ENCODE measurements around the gene PEAR1.

GRCh38 chr1:156868341-156868740, 25.2 kb upstream of the PEAR1 start:
- TF ChIP-seq, protein P1, sequence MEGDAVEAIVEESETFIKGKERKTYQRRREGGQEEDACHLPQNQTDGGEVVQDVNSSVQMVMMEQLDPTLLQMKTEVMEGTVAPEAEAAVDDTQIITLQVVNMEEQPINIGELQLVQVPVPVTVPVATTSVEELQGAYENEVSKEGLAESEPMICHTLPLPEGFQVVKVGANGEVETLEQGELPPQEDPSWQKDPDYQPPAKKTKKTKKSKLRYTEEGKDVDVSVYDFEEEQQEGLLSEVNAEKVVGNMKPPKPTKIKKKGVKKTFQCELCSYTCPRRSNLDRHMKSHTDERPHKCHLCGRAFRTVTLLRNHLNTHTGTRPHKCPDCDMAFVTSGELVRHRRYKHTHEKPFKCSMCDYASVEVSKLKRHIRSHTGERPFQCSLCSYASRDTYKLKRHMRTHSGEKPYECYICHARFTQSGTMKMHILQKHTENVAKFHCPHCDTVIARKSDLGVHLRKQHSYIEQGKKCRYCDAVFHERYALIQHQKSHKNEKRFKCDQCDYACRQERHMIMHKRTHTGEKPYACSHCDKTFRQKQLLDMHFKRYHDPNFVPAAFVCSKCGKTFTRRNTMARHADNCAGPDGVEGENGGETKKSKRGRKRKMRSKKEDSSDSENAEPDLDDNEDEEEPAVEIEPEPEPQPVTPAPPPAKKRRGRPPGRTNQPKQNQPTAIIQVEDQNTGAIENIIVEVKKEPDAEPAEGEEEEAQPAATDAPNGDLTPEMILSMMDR (conservative IDR thresholded peaks at IDR 0.05 in 1 of 2, IDR thresholded peaks at IDR 0.05 in 1 of 2; ENCODE audit: extremely low read depth in 1 of 2, insufficient read depth in 1 of 2, low read depth in 1 of 2, low read length in 2 of 2): no peak
- no peak for TF ChIP-seq EZH2 (IDR thresholded peaks at IDR 0.05; ENCODE audit: borderline replicate concordance, low read length)

Measured in mammary epithelial cell (primary cell).